Posterior vena cava (tissue), 2 donors: ENCODE data around the gene FOXP4. TPM values are rescaled to one million over a fixed set of nuclear protein-coding genes. Genes with fewer than 3 reads are reported as not detected.

Source experiments
- DNase-seq: peaks from one replicate; pipeline ENCODE4 v3.0.0-alpha.2; 2020; ENCODE audit warnings: low spot score
- intact Hi-C, 2 donors: fragments of 100-400 bp; cut with DNase I; formaldehyde crosslinking; loops; one replicate each; pipeline versions ENCODE4 v1.14.1 to v1.14.2; 2022 to 2023
- total RNA-seq, 2 donors: library from RNA; stranded (reverse); fragmentation: NEBNext Ultra II Directional; extraction: Animal tissue kit (Norgen Biotek cat#: 25700); gene quantifications; one replicate each; pipeline ENCODE4 v1.2.1, GENCODE V29; 2021
- donor health status: DM: yes; HTN: yes; CAD: no.
- donor health status: DM: yes; HTN: yes; CAD: no.

Gene FOXP4
- total RNA-seq, 2 donors from 2014 or later: 16.8 to 26.9 TPM

GRCh38 chr6:41539204-41539603, 7.0 kb upstream of the FOXP4 start:
- no peak for DNase-seq
- intact Hi-C loops: no loop called here

- no peak for DNase-seq
- intact Hi-C loops: no loop called here
Observed at GRCh38 chr6:41541364-41541763, 4.8 kb upstream of the FOXP4 start.

GRCh38 chr6:41543087-41543486, 3.1 kb upstream of the FOXP4 start:
- no peak for DNase-seq
- intact Hi-C loops: no loop called here

GRCh38 chr6:41545247-41545702, 906 bp upstream of the FOXP4 start:
- DNase-seq: no peak
- intact Hi-C loops: no loop called here

GRCh38 chr6:41546475-41546865, 289 bp downstream of the FOXP4 start:
- intact Hi-C loops: no loop called here
- DNase-seq: peak; percentile 85

GRCh38 chr6:41546866-41547798, 951 bp downstream of the FOXP4 start:
- peak; percentile 83 for DNase-seq
- intact Hi-C loops: no loop called here

GRCh38 chr6:41547799-41548097, 1.6 kb downstream of the FOXP4 start:
- intact Hi-C loops: loop anchor here in 1 of 2 donors (2.0 kb wide), 1 partner anchor 45 kb away; no protein-coding TSS in a partner anchor
- no peak for DNase-seq

- no peak for DNase-seq
- intact Hi-C loops: loop anchor here in 1 of 2 donors (2.0 kb wide), 1 partner anchor 45 kb away; no protein-coding TSS in a partner anchor
Observed at GRCh38 chr6:41548098-41548840, 2.1 kb downstream of the FOXP4 start.

GRCh38 chr6:41548841-41549642, 2.9 kb downstream of the FOXP4 start:
- DNase-seq: no peak
- intact Hi-C loops: loop anchor here in 1 of 2 donors (2.0 kb wide), 1 partner anchor 46 kb away; no protein-coding TSS in a partner anchor

- intact Hi-C loops: loop anchor here in 1 of 2 donors (2.0 kb wide), 1 partner anchor 47 kb away; no protein-coding TSS in a partner anchor
- no peak for DNase-seq
Observed at GRCh38 chr6:41549673-41550072, 3.5 kb downstream of the FOXP4 start.

GRCh38 chr6:41551086-41551700, 5.0 kb downstream of the FOXP4 start:
- intact Hi-C loops: no loop called here
- no peak for DNase-seq

GRCh38 chr6:41551857-41552256, 5.7 kb downstream of the FOXP4 start:
- no peak for DNase-seq
- intact Hi-C loops: no loop called here

GRCh38 chr6:41552723-41553122, 6.5 kb downstream of the FOXP4 start:
- intact Hi-C loops: no loop called here
- DNase-seq: no peak

- intact Hi-C loops: no loop called here
- DNase-seq: no peak
Observed at GRCh38 chr6:41553405-41553999, 7.3 kb downstream of the FOXP4 start.

GRCh38 chr6:41555326-41556300, 9.4 kb downstream of the FOXP4 start:
- intact Hi-C loops: no loop called here
- no peak for DNase-seq

GRCh38 chr6:41557335-41557734, 11.2 kb downstream of the FOXP4 start:
- DNase-seq: no peak
- intact Hi-C loops: no loop called here

- DNase-seq: no peak
- intact Hi-C loops: no loop called here
Observed at GRCh38 chr6:41558033-41558807, 12.0 kb downstream of the FOXP4 start.
